ENCODE measurements around the gene RHNO1. TPM values are rescaled to one million over a fixed set of nuclear protein-coding genes. Genes with fewer than 3 reads are reported as not detected.

The RHNO1 gene
- total RNA-seq, 1 experiment from 2014 or later: 77.9 TPM

- CTCF ChIA-PET: no interaction called here
Observed at GRCh38 chr12:2904260-2904659, 27.2 kb downstream of the RHNO1 start.

GRCh38 chr12:2912216-2912575 is 35.2 kb downstream of the RHNO1 start:
- POLR2A ChIA-PET (ENCODE audit: unreplicated experiment): no interaction called here
- Histone ChIP-seq H3K4me2 (no peak overlapping the region), H3K27ac (no peak overlapping the region)

More at GRCh38 chr12:2904260-2904659, 27.2 kb downstream of the RHNO1 start:
- BruUV-seq (replicated peaks): no TSS peak
- Histone ChIP-seq H3K4me2 (no peak overlapping the region), H2AFZ (no peak overlapping the region), H3K79me2 (ENCODE audit: low read depth) (peaks cover 30% of the 10 kb centered on the region), H3K36me3 (ENCODE audit: low read depth) (peaks cover 3% of the 10 kb centered on the region; the same call in 1 of the 2 replicates), H3K4me3 (no peak overlapping the region), H3F3A (ENCODE audit: insufficient read depth, low read depth) (peaks cover 11% of the 10 kb centered on the region; the same call in 1 of the 2 replicates), H3K27me3 (ENCODE audit: insufficient read depth, low read depth) (no peaks in the 10 kb centered on the region), H3K27ac (no peak overlapping the region), H3K9me3 (ENCODE audit: insufficient read depth, low read depth) (no peaks in the 10 kb centered on the region), H4K20me1 (ENCODE audit: insufficient read depth) (peaks cover 40% of the 10 kb centered on the region), H3K9me2 (ENCODE audit: insufficient read depth) (no peaks in the 10 kb centered on the region), H3K4me1 (replicated peaks; ENCODE audit: insufficient read depth) (0 out of 2 replicates have a peak, but pooled peaks cover 4% of the 10 kb centered on the region)
- no peak for DNase-seq
- POLR2A ChIA-PET (ENCODE audit: unreplicated experiment): no interaction called here
- TF ChIP-seq CTCF (conservative IDR thresholded peaks at IDR 0.05) (no peak), EZH2 (IDR thresholded peaks at IDR 0.05; ENCODE audit: low read depth) (no peak)
- intact Hi-C loops (cut with micrococcal nuclease; ENCODE audit: unreplicated experiment): no loop called here

GRCh38 chr12:2919249-2919648 is 42.2 kb downstream of the RHNO1 start:
- no peaks in the 10 kb centered on the region for H3K4me1 ChIP-seq (replicated peaks; ENCODE audit: insufficient read depth)
- H3K27me3 ChIP-seq (ENCODE audit: insufficient read depth, low read depth): no peaks in the 10 kb centered on the region
- no peak overlapping the region for H3K4me3 ChIP-seq
- no peak overlapping the region for H3K27ac ChIP-seq
- TF ChIP-seq EZH2 (IDR thresholded peaks at IDR 0.05; ENCODE audit: low read depth): no peak
- no peak for TF ChIP-seq CTCF (conservative IDR thresholded peaks at IDR 0.05)
- H3K36me3 ChIP-seq (ENCODE audit: low read depth): peaks cover 26% of the 10 kb centered on the region; the same call in 1 of the 2 replicates
- CTCF ChIA-PET: no interaction called here
- H2AFZ ChIP-seq: no peak overlapping the region
- no peaks in the 10 kb centered on the region for H3K9me2 ChIP-seq (ENCODE audit: insufficient read depth)
- no peaks in the 10 kb centered on the region for H3K79me2 ChIP-seq (ENCODE audit: low read depth)
- no TSS peak for BruUV-seq (replicated peaks)
- H3K4me2 ChIP-seq: no peak overlapping the region
- POLR2A ChIA-PET (ENCODE audit: unreplicated experiment): no interaction called here
- intact Hi-C loops (cut with micrococcal nuclease; ENCODE audit: unreplicated experiment): no loop called here
- no peak for DNase-seq
- no peaks in the 10 kb centered on the region for H4K20me1 ChIP-seq (ENCODE audit: insufficient read depth)
- H3K9me3 ChIP-seq (ENCODE audit: insufficient read depth, low read depth): no peaks in the 10 kb centered on the region
- no peaks in the 10 kb centered on the region for H3F3A ChIP-seq (ENCODE audit: insufficient read depth, low read depth)

More at GRCh38 chr12:2912216-2912575, 35.2 kb downstream of the RHNO1 start:
- Histone ChIP-seq H2AFZ (no peak overlapping the region), H3K36me3 (ENCODE audit: low read depth) (peaks cover 8% of the 10 kb centered on the region), H3K9me2 (ENCODE audit: insufficient read depth) (no peaks in the 10 kb centered on the region), H3K9me3 (ENCODE audit: insufficient read depth, low read depth) (no peaks in the 10 kb centered on the region), H3K4me3 (no peak overlapping the region), H3F3A (ENCODE audit: insufficient read depth, low read depth) (peaks cover 11% of the 10 kb centered on the region), H3K27me3 (ENCODE audit: insufficient read depth, low read depth) (no peaks in the 10 kb centered on the region), H3K4me1 (replicated peaks; ENCODE audit: insufficient read depth) (0 out of 2 replicates have a peak, but pooled peaks cover 4% of the 10 kb centered on the region), H4K20me1 (ENCODE audit: insufficient read depth) (0 out of 2 replicates have a peak, but pooled peaks cover 10% of the 10 kb centered on the region), H3K79me2 (ENCODE audit: low read depth) (0 out of 2 replicates have a peak, but pooled peaks cover 3% of the 10 kb centered on the region)
- DNase-seq: no peak
- intact Hi-C loops (cut with micrococcal nuclease; ENCODE audit: unreplicated experiment): no loop called here
- BruUV-seq (replicated peaks): no TSS peak
- TF ChIP-seq EZH2 (IDR thresholded peaks at IDR 0.05; ENCODE audit: low read depth) (no peak), CTCF (conservative IDR thresholded peaks at IDR 0.05) (no peak)
- CTCF ChIA-PET: no interaction called here
